Measurements from ENCODE around the gene ATP13A4. TPM values are rescaled to one million over a fixed set of nuclear protein-coding genes. Genes with fewer than 3 reads are reported as not detected.

Gene ATP13A4
- total RNA-seq, 4 donors from 2014 or later: 197 to 348 (median 241) TPM

- TF ChIP-seq CTCF (IDR thresholded peaks at IDR 0.05): no peak
- no peak for TF ChIP-seq POLR2A (IDR thresholded peaks at IDR 0.05)
- no peak overlapping the region for H3K27ac ChIP-seq
- H3K4me3 ChIP-seq (replicated peaks in 1 of 3): no peak overlapping the region
- H3K27me3 ChIP-seq: no peaks in the 10 kb centered on the region
- no peaks in the 10 kb centered on the region for H3K9me3 ChIP-seq
- intact Hi-C loops (cut with DNase I): no loop called here
- no peaks in the 10 kb centered on the region for H3K4me1 ChIP-seq
- DNase-seq: no peak
- WGBS, 2 donors: 59 to 87% methylated on average over 5 of the region's 5 CpGs
- no peaks in the 10 kb centered on the region for H3K36me3 ChIP-seq
Measured at GRCh38 chr3:193354423-193354822, 200.3 kb downstream of the ATP13A4 start.

Other genes with a start within 250 kb of the ATP13A4 start
- gene ATP13A5, start 176.1 kb downstream of the ATP13A4 start, total RNA-seq: 1 to 10 TPM; 1.6 to 3.5 (median 2.4) TPM
- gene OPA1, start 38.3 kb upstream of the ATP13A4 start, total RNA-seq: 10 to 100 TPM; 45.3 to 78.8 (median 48.7) TPM

Data from thyroid gland (tissue), 4 donors.